Myocyte (in vitro differentiated cells): ENCODE data around the gene NYAP1. TPM values are rescaled to one million over a fixed set of nuclear protein-coding genes. Genes with fewer than 3 reads are reported as not detected.
"Not testable (repeated sequence)": the region's sequence is repeated elsewhere in the genome, so short reads cannot be mapped to it uniquely, and the experiment has no call there.

Source experiments
- DNase-seq: peaks from one replicate; pipeline ENCODE4 v3.0.0-alpha.2; 2012; ENCODE audit warnings: low read depth
- total RNA-seq: library from RNA; depleted of rRNA; stranded (reverse); fragments of >200 nt; gene quantifications from 2 replicates; pipeline ENCODE4 v1.2.3, GENCODE V29; 2014

The NYAP1 gene
- total RNA-seq, 1 donor from 2014 or later = not detected

GRCh38 chr7:100540073-100540723, 56.5 kb downstream of the NYAP1 start:
- DNase-seq = no peak

GRCh38 chr7:100541309-100541708, 57.6 kb downstream of the NYAP1 start:
- DNase-seq = not testable (repeated sequence)

DNA sequence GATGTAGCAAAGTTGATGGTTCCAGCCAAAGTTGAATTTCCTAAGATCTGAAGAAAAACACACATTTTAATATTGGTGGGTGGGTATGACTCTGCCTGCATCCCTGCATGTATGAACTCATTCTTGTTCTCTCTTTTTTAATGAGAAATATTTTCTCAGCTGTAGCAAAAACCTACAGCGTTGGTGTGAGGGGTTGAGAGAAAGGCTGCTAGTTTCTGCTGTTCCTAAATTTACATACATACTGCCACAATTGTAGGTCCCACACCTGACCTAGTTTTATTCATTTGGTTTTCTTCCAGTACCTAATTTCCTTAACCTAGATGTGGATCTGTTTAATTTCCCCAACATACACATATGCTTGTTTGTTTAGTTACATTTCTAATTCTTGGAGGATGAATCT, 59.9 kb downstream of the NYAP1 start:
- no peak for DNase-seq

GRCh38 chr7:100544386-100544785, 60.7 kb downstream of the NYAP1 start:
- DNase-seq = no peak

Other genes with a start within 250 kb of the NYAP1 start
- gene SPDYE3, start 176.2 kb upstream of the NYAP1 start, total RNA-seq = not detected in 2 replicates
- gene PILRB, start 125.8 kb upstream of the NYAP1 start, total RNA-seq = 10.7 and 11.0 TPM in 2 replicates
- gene PILRA, start 110.4 kb upstream of the NYAP1 start, total RNA-seq = 0.51 TPM in 1 of 2 replicates, not detected in the other
- 4.9 and 8.3 TPM in 2 replicates for gene ZCWPW1, start 55.2 kb upstream of the NYAP1 start, total RNA-seq
- 38.1 and 41.3 TPM in 2 replicates for gene MEPCE, start 54.1 kb upstream of the NYAP1 start, total RNA-seq
- 42.2 and 44.3 TPM in 2 replicates for gene PPP1R35, start 47.4 kb upstream of the NYAP1 start, total RNA-seq
- 0.31 and 0.48 TPM in 2 replicates for gene SPACDR, start 19.7 kb upstream of the NYAP1 start, total RNA-seq
- 32.9 and 34.6 TPM in 2 replicates for gene TSC22D4, start 4.7 kb upstream of the NYAP1 start, total RNA-seq
- gene AGFG2, start 55.3 kb downstream of the NYAP1 start, total RNA-seq = 10.5 and 11.7 TPM in 2 replicates
- 0.21 TPM in 1 of 2 replicates, not detected in the other for gene SAP25, start 90.0 kb downstream of the NYAP1 start, total RNA-seq
- gene LRCH4, start 102.2 kb downstream of the NYAP1 start, total RNA-seq = 63.1 and 99.7 TPM in 2 replicates
- 0.21 and 1.2 TPM in 2 replicates for gene FBXO24, start 102.4 kb downstream of the NYAP1 start, total RNA-seq
- gene PCOLCE, start 118.4 kb downstream of the NYAP1 start, total RNA-seq = 14.1 and 16.6 TPM in 2 replicates
- 8.1 and 10.9 TPM in 2 replicates for gene MOSPD3, start 128.6 kb downstream of the NYAP1 start, total RNA-seq
- not detected in 2 replicates for gene TFR2, start 157.6 kb downstream of the NYAP1 start, total RNA-seq
- not detected in 2 replicates for gene ACTL6B, start 172.5 kb downstream of the NYAP1 start, total RNA-seq
- gene GNB2, start 189.8 kb downstream of the NYAP1 start, total RNA-seq = 96.5 and 115 TPM in 2 replicates
- gene GIGYF1, start 210.3 kb downstream of the NYAP1 start, total RNA-seq = 25.8 and 30.4 TPM in 2 replicates
- gene POP7, start 222.2 kb downstream of the NYAP1 start, total RNA-seq = 36.2 and 46.9 TPM in 2 replicates
- 0.16 and 0.88 TPM in 2 replicates for gene EPO, start 236.5 kb downstream of the NYAP1 start, total RNA-seq
- gene ZAN, start 249.7 kb downstream of the NYAP1 start, total RNA-seq = 0.05 TPM in 1 of 2 replicates, not detected in the other